ENCODE measurements around the gene PPP1CA.

DNA sequence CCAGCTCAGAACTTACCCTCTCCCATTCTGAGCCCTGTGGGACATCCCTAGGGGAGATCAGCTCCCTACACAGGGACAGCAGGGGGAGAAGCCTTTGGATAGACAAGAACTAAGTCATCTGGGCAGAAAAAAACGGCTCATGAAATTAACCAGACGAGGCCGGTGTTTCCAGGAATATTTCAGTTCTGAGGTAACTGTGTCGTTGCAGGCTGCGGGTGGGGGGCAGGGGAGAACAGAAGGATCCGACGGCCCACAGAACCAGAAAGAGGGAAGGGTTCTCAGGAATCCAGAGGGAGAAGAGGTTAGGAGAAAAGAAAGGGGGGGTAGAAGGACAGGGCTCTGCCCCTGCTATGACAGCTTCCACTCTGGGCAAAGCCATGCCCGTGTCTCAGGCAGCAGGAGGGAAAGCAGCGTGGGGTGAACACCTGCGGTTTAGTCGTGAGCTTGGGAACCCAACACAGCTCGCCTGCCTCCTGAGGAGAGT is 31.8 kb downstream of the PPP1CA start:
- TF ChIP-seq, protein P1, sequence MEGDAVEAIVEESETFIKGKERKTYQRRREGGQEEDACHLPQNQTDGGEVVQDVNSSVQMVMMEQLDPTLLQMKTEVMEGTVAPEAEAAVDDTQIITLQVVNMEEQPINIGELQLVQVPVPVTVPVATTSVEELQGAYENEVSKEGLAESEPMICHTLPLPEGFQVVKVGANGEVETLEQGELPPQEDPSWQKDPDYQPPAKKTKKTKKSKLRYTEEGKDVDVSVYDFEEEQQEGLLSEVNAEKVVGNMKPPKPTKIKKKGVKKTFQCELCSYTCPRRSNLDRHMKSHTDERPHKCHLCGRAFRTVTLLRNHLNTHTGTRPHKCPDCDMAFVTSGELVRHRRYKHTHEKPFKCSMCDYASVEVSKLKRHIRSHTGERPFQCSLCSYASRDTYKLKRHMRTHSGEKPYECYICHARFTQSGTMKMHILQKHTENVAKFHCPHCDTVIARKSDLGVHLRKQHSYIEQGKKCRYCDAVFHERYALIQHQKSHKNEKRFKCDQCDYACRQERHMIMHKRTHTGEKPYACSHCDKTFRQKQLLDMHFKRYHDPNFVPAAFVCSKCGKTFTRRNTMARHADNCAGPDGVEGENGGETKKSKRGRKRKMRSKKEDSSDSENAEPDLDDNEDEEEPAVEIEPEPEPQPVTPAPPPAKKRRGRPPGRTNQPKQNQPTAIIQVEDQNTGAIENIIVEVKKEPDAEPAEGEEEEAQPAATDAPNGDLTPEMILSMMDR (IDR thresholded peaks at IDR 0.05): no peak
- TF ChIP-seq POLR2A (IDR thresholded peaks at IDR 0.05): no peak
